Prostate gland (tissue), 2 donors: ENCODE measurements around the gene LAMA2.

Source experiments
- POLR2A ChIP-seq: fragments of 450-650 bp; IDR thresholded peaks from one replicate; pipeline ENCODE4 v1.6.1; 2016; ENCODE audit warnings: antibody characterized with exemption, mild to moderate bottlenecking
- POLR2AphosphoS5 ChIP-seq: sonication (generic); formaldehyde crosslinking; IDR thresholded peaks from one replicate; pipeline ENCODE4 v1.6.1; 2017; ENCODE audit warnings: antibody characterized with exemption
- TF ChIP-seq, protein P1 (sequence below), 4 experiments: fragments of 200-600 bp in 2 of 4; fragments of 450-650 bp in 2 of 4; sonication (generic) in 2 of 4; IDR thresholded peaks; 1 replicate in 3 of 4; 2 replicates in 1 of 4; pipeline ENCODE4 v1.5.1; 2016 to 2019; ENCODE audit warnings: antibody characterized with exemption in 4 of 4, mild to moderate bottlenecking in 2 of 4, moderate library complexity in 2 of 4

DNA sequence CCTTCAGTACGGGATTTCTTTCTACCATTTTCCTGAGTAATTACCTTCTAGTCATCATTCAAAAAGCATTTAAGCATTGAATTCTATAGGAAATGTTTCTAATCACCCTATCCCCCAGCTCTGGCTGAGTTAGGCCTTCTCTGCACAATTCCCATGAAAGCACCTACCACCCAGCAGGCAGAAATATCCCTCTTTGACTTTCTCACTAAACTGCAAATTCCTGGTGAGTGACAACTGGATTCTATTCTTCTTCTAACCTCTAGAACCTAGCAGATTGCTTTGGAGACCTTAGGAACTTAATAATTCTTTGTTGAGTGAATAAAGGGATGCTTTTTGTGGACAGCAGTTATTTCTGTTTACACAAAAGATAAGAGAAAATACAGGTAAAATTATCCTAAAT lies 328.7 kb downstream of the LAMA2 start:
- TF ChIP-seq, protein P1, sequence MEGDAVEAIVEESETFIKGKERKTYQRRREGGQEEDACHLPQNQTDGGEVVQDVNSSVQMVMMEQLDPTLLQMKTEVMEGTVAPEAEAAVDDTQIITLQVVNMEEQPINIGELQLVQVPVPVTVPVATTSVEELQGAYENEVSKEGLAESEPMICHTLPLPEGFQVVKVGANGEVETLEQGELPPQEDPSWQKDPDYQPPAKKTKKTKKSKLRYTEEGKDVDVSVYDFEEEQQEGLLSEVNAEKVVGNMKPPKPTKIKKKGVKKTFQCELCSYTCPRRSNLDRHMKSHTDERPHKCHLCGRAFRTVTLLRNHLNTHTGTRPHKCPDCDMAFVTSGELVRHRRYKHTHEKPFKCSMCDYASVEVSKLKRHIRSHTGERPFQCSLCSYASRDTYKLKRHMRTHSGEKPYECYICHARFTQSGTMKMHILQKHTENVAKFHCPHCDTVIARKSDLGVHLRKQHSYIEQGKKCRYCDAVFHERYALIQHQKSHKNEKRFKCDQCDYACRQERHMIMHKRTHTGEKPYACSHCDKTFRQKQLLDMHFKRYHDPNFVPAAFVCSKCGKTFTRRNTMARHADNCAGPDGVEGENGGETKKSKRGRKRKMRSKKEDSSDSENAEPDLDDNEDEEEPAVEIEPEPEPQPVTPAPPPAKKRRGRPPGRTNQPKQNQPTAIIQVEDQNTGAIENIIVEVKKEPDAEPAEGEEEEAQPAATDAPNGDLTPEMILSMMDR (IDR thresholded peaks at IDR 0.05), result no peak
- TF ChIP-seq POLR2A, result no peak
- no peak for TF ChIP-seq POLR2AphosphoS5
